NCI-H1694 treated with DMSO at 0.1 percent for 48 hours (cell line): ENCODE results near the gene KCNT1.

ENCODE experiments used
- DNase-seq: peaks from one replicate; lab custom pipeline; 2025; lab: John Stamatoyannopoulos, UW

The KCNT1 gene

DNA sequence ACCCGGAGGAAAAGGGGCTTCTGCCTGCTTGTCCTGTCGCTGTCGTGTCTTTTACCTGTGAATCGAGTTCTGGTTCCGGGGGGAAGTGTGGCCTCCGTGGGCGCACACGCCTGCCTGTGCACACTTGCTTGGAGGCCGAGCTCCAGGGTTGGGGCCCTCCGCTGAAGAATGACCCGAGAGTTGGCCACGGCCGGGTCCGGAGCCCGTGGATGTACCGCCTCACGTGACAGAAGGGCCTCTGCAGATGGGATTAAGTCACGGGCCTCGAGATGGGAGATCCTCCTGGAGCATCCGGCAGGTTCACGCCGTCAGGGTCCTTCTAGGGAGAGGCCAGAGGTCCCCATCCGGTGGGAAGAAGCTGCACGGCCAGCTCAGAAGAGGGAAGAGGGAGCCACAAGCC, 81.0 kb downstream of the KCNT1 start:
- DNase-seq: no peak

DNA sequence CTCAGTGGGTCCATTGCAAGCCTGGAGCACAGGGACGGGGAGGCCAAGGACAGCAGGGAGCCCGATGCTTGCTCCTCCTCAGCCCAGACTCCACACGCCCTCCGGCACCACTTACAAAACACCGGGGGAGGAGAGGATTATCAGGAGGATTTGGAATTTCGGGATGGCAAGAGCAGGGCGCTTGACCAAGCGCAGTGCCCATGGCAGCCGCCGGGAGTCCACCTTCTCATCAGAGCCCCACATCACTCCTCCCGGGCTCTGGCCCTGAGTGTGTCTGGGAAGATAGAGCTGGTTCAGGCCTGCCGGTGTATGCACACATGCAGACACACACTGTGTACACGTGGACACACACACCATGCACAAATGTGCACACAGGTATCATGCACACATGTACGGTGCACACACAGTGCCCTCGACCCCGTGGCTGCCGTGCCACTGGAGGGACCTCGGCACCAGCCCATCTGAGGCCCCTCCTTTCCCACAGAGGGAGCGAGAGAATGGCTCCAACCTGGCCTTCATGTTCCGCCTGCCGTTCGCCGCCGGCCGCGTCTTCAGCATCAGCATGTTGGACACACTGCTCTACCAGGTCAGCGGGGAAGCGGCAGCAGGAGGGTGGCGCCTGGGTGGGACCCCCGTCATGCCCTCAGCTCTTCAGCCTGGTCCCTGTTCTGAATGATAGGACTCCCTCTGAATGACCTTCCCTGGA, 81.7 kb downstream of the KCNT1 start:
- DNase-seq: no peak

DNA sequence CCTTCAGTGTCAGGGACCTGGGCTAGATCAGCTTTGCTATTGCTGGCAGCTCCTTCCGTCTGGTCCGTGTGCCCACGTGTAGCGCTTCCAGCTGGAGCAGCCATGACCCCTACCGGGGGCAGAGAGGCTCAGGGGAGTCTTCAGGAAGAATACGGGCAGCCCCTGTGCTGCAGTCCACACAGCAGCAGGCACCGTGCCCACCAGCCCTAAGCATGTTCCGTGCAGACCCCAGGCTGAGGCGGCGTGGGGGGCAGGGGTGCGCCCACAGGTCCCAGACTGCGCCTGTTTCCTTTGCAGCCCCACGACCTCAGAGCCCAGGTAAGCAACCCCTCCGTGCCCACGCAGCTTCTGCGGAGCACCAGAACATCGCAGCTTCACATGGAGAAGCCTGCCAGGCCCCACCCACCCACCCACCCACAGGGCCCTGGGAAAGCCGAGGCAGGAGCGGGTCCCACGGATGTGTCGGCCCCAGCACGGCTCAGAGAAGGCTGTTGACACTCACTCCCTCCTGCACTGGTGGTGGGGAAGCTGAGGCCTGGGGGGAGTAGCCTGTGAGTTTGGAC, 83.1 kb downstream of the KCNT1 start:
- no peak for DNase-seq

DNA sequence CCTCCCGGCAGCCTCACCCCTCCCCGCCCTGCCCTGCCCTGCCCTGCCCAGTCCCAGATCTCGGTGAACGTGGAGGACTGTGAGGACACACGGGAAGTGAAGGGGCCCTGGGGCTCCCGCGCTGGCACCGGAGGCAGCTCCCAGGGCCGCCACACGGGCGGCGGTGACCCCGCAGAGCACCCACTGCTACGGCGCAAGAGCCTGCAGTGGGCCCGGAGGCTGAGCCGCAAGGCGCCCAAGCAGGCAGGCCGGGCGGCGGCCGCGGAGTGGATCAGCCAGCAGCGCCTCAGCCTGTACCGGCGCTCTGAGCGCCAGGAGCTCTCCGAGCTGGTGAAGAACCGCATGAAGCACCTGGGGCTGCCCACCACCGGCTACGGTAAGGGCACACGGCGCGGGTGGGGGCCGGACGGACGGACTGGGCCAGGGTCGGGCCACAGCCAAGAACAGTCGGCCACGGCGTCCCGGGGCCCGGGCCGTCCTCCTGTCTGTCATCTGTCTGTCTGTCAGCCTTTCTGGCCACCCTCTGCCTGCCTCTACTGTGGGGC, 84.2 kb downstream of the KCNT1 start:
- DNase-seq: no peak

DNA sequence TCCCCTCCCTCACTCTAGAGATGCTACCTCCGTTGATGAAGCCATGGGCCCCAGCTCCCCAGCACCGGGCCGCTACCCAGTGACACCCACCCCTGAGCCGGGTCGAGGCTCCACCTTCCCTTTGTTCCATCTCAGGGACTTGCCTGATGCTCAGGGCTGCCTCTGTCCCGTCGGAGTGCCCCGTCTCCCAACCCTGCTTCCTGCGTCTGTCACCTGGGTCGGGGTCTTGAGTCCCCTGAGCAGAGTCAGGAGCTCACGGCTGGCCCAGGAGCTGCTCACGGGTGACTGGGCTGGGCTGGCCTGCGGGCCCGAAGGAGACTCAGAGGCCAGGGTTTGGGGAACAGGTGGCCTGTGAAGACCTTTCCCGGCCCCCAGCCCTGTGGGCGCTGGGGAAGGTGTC, 85.3 kb downstream of the KCNT1 start:
- no peak for DNase-seq

DNA sequence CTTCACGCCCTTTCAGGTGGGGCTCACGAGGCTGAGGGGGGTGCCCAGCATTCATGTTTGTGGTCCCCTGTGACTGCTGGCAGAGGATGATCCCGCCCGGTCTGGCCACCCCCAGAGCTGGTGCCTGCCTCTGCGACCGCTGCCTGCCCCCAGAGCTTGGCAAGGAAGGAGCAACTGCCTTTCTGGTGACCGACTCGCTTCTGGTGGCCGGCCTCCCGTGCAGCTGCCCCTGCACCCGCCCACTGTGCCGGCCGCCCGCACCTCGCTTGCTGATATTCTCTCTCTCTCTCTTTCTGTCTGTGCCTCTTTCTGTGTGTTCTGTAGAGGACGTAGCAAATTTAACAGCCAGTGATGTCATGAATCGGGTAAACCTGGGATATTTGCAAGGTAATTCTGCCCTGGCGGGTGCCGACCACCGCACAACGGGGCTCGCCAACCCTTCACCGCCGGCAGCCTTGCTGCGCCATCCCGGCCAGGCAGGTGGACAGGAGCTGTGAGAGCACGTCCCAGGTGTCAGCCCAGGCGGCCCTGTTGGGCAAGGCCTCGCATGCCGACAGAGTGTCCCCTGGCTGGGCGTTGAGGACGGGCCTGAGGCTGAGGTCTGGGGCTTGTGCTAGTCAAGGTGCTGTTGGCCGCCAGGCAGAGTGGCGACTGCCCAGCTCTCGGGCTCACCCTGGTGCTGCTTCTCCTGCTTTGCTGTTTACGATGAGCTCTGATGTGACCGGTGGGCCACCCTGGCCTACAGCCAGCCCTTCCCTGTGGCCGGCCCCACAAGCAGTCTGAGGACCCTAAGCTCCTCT, 86.0 kb downstream of the KCNT1 start:
- no peak for DNase-seq

DNA sequence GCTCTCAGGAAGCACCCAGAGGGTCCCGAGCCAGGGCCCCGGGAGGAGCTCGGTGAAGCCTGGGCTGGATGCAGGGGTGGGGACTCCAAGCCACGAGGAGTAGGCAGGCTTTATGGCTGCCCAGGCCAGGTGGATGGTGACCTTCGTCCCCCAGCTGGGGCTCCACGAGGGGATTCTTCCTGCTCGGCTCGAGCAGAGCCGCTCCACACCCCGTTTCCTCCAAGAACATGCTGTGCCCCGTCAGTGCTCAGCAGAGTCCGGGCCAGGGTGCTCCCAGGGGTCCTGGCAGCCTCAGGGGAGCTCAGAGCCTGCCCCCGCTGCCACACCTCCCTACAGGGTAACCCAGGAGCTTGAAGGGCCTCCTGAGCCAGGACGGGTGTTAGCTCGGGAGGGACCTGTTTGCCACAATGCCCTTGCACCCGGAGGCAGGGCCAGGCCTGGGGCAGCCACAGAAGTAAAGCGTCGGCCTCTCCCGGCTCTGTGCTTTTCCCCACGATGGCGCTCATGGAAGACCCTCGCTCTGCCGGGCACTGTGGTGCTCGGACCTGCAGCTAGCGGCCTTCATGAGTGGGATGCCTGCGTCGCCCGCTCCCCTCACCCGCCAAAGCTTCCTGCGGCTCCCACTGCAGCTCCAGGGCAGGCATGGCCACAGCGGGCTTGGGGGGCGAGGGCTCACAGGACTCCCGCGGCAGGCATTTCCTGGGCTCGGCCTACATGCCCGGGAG, 86.8 kb downstream of the KCNT1 start:
- DNase-seq: no peak

DNA sequence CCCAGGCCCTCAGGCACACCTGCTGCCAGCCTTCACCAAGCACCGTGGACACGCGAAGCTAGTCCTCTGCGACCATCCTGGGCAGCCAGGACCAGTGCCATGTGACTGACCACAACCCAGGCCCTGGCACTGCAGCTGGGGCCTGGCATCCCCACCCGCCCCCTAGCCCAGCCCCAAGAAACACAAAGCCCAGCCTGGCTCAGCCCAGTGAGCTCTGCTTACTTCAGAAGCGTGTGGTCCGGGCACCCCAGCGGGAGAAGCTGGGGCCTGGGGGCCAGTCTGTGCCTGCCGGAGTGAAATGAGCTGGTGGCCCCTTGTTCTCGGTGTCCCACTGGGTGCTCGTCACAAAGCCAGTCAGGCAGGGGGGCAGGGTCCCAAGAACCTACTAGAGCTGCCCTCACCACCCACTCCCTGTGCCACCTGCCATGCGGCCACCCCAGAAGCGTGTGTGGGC, 87.9 kb downstream of the KCNT1 start:
- DNase-seq: no peak

DNA sequence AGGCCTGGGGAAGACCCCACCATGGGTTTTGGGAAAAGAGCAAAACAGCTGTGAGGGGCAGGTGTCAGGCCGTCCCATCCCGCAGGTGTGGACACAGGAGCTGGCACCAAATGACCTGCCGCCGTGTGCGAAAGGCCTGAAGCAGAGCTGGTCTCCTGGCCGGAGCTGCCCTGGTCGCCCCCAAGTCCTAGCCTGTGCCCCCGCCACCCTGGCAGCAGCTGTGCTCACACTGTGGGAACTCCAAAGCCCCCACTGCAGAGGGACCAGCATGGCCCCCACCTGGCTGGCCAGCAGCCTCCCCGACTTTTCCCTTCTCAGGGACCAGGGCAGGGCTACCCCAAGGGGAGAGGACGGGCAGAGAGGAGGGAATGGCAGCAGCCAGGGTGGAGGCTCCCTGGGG, 88.4 kb downstream of the KCNT1 start:
- no peak for DNase-seq

DNA sequence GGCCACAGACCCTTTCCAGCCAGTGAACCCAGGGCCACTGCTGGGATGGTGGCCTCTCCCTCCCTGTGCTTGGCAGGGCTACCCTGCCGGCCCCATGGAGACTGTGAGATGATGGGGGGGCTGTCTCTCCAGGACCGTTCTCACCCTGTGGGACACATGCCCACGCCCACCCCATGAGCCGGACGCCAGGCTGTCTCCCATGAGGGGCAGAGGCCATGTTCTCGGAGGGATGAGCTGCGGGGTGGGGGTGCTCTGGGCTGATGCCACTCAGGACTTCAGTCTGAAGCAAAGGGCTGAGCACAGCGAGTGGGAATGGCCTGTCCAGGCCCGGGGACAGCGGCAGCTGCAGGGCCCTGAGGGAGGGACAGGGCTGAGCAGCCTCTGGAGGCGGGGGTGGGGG, 88.9 kb downstream of the KCNT1 start:
- no peak for DNase-seq

DNA sequence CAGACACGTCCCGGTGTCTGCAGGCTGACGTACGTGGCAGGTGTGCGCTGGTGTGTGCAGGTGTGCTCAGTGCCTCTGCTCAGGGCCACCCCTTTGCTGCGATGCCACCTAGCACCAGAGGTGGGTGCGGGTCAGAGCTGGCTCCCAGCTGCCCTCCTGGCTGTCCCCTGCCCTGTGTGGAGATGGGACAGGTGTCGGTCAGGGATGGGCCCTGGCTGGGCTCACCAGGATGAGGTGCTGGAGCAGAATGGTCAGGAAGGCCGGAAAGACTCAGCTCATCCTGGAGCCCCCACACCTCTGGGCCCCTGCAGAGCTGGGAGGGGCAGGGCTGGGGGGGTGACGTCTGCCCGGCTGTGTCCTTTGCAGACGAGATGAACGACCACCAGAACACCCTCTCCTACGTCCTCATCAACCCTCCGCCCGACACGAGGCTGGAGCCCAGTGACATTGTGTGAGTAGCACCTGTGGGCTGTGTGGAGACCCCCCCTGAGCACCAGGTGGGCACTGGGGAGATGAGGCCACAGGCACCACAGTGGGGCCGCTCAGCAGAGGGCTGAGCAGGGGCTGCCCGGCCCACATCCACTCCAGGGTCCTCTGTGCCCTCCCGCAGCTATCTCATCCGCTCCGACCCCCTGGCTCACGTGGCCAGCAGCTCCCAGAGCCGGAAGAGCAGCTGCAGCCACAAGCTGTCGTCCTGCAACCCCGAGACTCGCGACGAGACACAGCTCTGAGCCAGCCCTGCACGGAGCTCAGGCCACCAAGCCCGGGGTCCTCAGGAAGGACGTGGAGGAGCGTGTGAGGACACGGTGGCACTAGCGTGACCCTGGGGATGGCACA, 89.7 kb downstream of the KCNT1 start:
- DNase-seq: peak; percentile 2

DNA sequence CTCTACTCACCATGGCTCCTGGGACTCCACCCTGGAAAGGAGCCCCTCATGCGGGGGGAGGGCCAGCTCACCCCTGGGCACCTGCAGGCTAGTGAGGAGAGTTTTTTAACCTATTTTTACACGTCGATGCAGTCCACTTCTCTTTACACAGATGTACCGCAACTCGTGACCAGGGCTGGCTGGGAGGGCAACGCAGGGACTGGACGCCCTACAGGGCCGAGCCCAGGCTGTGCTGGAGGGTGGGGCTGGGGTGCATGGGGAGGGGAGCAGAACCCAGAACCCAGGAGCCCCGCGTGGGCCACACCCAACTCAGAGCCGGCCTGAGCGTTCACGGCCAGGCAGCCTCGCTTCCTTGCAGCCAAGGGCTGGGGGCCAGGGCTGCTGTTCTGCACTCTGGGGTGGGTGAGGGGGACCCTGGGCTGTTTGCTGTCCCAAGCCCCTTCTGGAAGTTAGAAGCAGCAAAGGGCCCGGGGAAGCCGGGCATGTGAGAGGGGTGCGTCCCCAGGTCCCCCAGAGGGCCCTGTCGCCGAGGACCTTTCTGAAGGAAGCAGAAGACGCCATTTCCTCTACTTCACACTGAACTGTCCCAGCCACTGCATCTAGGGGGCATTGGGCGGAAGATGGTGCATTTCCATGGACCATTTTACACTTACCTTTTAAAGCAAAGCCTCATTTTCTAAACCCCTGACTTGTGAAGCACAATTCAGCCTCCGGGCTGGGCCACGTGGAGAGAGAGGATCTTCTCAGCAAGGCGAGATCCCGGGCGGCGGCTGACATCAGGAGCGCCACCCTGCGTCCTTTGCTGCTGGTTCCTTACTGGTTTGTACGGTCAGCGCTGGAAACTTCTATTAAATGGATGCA, 90.5 kb downstream of the KCNT1 start:
- DNase-seq: no peak

DNA sequence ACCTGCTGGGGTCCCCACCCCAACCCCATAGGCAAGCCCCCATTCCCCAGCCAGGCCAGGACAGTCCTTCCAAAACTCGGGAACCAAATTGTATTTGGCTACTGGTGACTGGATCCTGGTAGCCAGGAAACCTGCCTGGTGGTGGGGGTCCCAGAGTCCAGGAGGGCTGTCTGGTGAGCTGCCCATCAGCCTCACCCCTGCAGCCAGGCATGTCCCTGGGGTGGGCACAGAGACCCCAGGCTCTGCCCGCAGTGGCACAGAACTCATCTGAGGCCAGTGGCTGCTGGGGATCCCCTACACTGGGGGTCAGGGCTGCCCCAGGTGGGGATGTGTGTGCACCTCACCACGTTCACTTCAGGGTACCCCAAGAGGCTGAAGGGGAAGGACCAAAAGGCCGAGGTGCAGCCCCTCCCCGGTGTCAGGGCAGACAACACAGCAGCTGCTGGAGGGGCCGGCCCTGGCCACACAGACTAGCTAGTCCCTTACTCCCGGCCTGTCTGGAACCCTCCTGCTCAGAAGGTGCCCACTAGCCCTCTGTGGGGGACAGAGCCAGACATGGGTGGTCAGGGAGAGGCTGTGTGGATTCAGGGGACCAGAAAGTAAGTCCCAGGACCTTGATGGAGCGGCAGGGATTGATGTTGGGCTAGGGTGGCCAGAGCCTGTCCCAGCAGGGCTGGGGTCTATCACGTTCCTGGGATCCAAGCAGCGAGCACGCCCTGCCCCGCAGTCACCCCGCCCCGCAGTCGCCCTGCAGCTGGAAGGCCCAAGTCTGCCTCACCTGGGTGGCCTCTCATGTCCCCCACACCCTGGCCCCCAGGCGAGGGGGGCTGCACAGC, 91.5 kb downstream of the KCNT1 start:
- no peak for DNase-seq

DNA sequence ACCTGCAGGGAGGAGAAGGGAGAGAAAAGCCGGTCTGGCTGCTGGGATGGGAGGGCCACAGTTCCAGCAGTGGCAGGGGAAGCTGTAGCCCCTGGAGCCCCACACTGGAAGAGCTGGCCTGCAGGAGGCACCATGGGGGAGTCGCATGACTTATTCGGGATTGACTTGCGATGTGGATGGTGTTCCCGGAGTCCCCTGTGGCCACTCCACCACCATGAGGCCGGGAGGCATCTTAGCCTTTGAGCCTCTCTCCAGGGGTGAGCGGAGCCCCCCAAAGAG, 92.0 kb downstream of the KCNT1 start:
- DNase-seq: no peak

DNA sequence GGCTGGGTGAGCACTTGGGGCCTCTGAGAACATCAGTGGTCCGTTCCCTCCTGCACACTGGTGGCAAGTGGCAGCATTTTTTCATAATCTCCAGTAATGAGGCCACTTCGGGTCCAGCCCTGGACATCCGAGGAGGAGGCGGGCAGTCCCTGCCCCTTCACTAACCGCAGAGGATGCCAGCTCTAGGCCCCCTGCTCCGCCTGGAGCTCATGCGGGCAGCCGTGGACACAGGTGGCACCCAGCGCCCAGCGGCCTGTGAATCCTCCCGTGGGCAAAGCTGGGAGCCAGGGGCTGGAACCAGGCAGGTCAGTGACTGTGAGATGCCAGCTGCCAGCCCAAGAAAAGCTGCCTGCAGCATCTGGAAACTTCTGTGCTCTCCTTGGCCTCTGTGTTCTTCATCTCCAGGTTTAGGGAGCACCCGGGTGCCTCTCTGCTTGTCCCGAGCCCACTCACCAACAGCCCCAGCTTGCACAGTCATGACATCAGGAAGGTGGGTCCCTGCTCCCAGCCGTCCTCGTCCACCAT, 92.4 kb downstream of the KCNT1 start:
- DNase-seq: no peak

DNA sequence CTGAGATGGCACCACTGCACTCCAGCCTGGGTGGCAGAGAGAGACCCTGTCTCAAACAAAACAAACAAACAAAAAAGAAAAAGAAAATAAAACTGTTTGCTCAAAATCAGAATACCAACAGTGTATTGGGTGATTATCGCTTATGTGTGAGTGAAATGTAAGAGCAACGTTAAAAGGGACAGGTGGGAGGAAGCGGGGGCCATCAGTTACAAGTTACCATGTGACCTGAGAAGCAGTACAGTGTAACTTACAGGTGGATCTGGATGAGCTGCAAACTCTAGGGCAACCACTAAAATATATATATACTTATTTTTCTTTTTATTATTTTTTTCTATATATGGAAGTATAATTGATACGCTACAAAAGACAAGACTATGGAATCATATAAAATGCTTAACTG, 93.4 kb downstream of the KCNT1 start:
- no peak for DNase-seq

DNA sequence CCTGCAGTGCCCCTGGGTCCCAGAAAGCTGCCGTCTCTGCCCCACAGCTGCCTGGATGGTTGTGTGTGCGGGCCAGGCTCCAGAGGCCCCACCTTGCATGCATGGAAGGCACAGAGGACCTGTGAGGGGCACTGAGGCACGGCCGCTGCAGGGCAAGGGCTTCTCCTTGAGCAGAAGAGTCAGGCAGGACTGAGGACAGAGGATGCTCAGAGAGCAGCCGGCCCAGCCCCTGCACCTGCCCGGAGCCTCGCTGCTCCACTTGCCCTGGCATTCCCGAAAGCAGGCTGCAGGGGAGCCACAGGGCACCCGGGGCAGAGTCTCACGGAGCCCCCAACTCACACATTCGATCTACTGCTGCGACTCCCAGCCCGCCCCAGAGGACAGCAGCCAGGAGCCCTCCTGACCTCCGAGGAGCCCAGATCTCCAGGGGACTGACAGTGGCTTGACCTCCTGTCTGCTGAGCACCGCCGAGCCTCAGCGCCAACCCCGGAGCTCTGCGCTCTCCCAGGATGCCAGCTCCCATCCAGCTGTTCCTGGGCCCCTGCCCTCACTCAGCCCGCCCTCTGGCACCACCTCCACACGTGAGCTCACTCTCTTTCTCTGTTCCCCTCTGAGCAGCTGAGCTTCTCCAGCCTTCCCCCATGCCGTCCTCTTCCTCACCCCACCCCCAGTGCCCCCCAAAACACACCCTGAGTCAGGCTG, 95.0 kb downstream of the KCNT1 start:
- DNase-seq: no peak

DNA sequence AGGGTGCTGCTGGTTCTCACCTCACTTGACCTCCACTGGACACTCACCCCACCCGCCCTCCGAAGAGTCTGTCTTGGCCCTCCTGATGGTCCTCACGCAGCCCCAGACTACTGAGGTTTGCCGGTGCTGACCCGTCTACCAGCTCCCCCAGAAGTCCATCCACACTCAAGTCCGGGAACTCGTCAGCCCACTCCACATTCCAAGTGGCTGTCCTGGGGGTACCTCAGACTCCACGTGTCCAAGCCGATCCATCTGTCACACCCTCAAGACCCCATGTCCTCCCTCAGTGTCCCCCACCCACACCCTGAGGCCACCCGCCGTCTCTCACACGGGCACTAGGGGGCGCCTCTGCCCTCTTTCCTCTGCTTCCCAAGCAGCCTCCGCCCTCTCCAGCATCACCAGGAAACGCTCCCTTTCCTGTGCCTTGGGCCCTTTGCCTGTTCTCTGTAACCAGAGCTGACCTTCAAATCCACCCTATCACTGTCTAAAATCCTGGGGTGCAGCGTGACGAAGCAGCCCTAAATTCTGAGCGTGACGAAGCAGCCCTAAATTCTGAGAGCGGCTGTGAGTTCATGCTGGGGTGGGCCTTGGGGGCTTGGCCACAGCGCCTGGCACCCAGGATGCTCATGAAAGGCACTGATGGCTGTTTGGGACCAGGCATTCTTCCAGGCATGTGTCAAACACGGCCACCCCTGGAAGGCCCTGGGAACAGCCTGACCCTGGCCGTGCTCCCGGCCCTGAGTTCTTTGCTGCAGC, 95.7 kb downstream of the KCNT1 start:
- peak; percentile 25 for DNase-seq
